Measurements from ENCODE around the gene HERC3. TPM values are rescaled to one million over a fixed set of nuclear protein-coding genes. Genes with fewer than 3 reads are reported as not detected.

HERC3 gene
- total RNA-seq, 1 donor, result 15.6 TPM

GRCh38 chr4:88583631-88584470 is 8.4 kb upstream of the HERC3 start:
- no peak for DNase-seq (ENCODE audit: insufficient read length, low spot score, missing footprints)
- no peak overlapping the region for H2AFZ ChIP-seq (ENCODE audit: low read length)

GRCh38 chr4:88584471-88584900 is 7.8 kb upstream of the HERC3 start:
- no peak overlapping the region for H3K27ac ChIP-seq (ENCODE audit: low read depth, low read length)
- H3K9me3 ChIP-seq (ENCODE audit: low read depth, low read length), result no peaks in the 10 kb centered on the region
- no peak overlapping the region for H2AFZ ChIP-seq (ENCODE audit: low read length)
- H4K20me1 ChIP-seq (ENCODE audit: insufficient read depth, low read length), result no peaks in the 10 kb centered on the region
- H3K79me2 ChIP-seq (ENCODE audit: insufficient read depth, low read length), result no peaks in the 10 kb centered on the region
- H3K36me3 ChIP-seq (ENCODE audit: insufficient read depth, low read length), result no peaks in the 10 kb centered on the region
- no peaks in the 10 kb centered on the region for H3K27me3 ChIP-seq (ENCODE audit: insufficient read depth, low read length)
- no peak for DNase-seq (ENCODE audit: insufficient read length, low spot score, missing footprints)
- H3K4me1 ChIP-seq (ENCODE audit: insufficient read depth, low read length), result no peaks in the 10 kb centered on the region
- H3K4me2 ChIP-seq (ENCODE audit: insufficient read depth, low read length), result no peak overlapping the region
- no peak for TF ChIP-seq CTCF (IDR thresholded peaks at IDR 0.05; ENCODE audit: extremely low read depth, low read depth, low read length)
- no peak overlapping the region for H3K4me3 ChIP-seq (ENCODE audit: insufficient read depth, low read length)

More at GRCh38 chr4:88583631-88584470, 8.4 kb upstream of the HERC3 start:
- Histone ChIP-seq H3K4me1 (ENCODE audit: insufficient read depth, low read length) (no peaks in the 10 kb centered on the region), H3K79me2 (ENCODE audit: insufficient read depth, low read length) (no peaks in the 10 kb centered on the region), H3K9me3 (ENCODE audit: low read depth, low read length) (no peaks in the 10 kb centered on the region), H3K4me2 (ENCODE audit: insufficient read depth, low read length) (no peak overlapping the region), H3K4me3 (ENCODE audit: insufficient read depth, low read length) (no peak overlapping the region), H3K27ac (ENCODE audit: low read depth, low read length) (no peak overlapping the region), H4K20me1 (ENCODE audit: insufficient read depth, low read length) (no peaks in the 10 kb centered on the region), H3K27me3 (ENCODE audit: insufficient read depth, low read length) (no peaks in the 10 kb centered on the region), H3K36me3 (ENCODE audit: insufficient read depth, low read length) (no peaks in the 10 kb centered on the region)
- no peak for TF ChIP-seq CTCF (IDR thresholded peaks at IDR 0.05; ENCODE audit: extremely low read depth, low read depth, low read length)

DNA sequence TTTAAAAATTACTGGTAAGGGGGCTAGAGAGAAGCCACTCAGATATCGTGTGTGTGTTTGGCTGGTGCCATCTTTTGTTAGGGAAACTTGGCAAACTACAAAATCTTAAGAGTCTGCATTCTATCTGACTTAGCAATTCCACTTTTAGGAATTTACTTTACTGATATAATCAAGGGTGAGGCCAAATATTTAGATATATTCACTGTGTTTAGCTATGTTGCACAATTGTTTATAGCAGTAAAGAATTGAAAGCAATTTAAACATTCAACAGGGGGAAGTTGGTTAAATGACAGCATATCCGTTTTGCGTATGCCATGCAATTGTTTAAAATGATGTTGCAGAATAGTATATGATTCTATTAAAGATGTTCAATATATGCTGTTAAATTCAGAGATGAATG is 6.4 kb upstream of the HERC3 start:
- DNase-seq (ENCODE audit: insufficient read length, low spot score, missing footprints), result no peak
- H4K20me1 ChIP-seq (ENCODE audit: insufficient read depth, low read length), result no peaks in the 10 kb centered on the region

More for the DNA sequence above, 6.4 kb upstream of the HERC3 start:
- Histone ChIP-seq H3K4me3 (ENCODE audit: insufficient read depth, low read length) (no peak overlapping the region), H3K27ac (ENCODE audit: low read depth, low read length) (no peak overlapping the region), H3K4me2 (ENCODE audit: insufficient read depth, low read length) (no peak overlapping the region), H3K79me2 (ENCODE audit: insufficient read depth, low read length) (peaks cover 3% of the 10 kb centered on the region), H3K4me1 (ENCODE audit: insufficient read depth, low read length) (no peaks in the 10 kb centered on the region), H2AFZ (ENCODE audit: low read length) (no peak overlapping the region), H3K27me3 (ENCODE audit: insufficient read depth, low read length) (no peaks in the 10 kb centered on the region), H3K9me3 (ENCODE audit: low read depth, low read length) (no peaks in the 10 kb centered on the region), H3K36me3 (ENCODE audit: insufficient read depth, low read length) (no peaks in the 10 kb centered on the region)
- TF ChIP-seq CTCF (IDR thresholded peaks at IDR 0.05; ENCODE audit: extremely low read depth, low read depth, low read length), result no peak

All from osteoblast (primary cell).